ENCODE data around the gene TRPM1.

- TF ChIP-seq CTCF (conservative IDR thresholded peaks at IDR 0.05 in 1 of 2, IDR thresholded peaks at IDR 0.05 in 1 of 2; ENCODE audit: low read depth in 1 of 2, low read length in 2 of 2) (no peak), EZH2 (IDR thresholded peaks at IDR 0.05; ENCODE audit: low read length, missing control alignments) (no peak)
Measured at GRCh38 chr15:30984542-30984941, 117.0 kb downstream of the TRPM1 start.

Data from fibroblast of lung (primary cell).